H1 (cell line): ENCODE results near the gene SULT6B1. TPM values are rescaled to one million over a fixed set of nuclear protein-coding genes. Genes with fewer than 3 reads are reported as not detected.
A peak's percentile ranks its signal among the peaks of the same experiment; 100 is the strongest.

Experiments used
- BACH1 ChIP-seq: IDR thresholded peaks from 2 replicates; pipeline ENCODE4 v1.6.1; 2012; ENCODE audit warnings: low read length, improper control_type of control experiment
- CBX5 ChIP-seq: fragments of 300-800, 300-1000 bp; sonication (generic); IDR thresholded peaks from 2 replicates; pipeline ENCODE4 v1.7.1; 2016; ENCODE audit warnings: antibody characterized with exemption, low read length, low read depth
- CBX8 ChIP-seq: fragments of 300-800, 300-1000 bp; sonication (generic); IDR thresholded peaks from 2 replicates; pipeline ENCODE4 v1.7.1; 2016; ENCODE audit warnings: low read depth, low read length, borderline replicate concordance
- CHD1 ChIP-seq: IDR thresholded peaks from 2 replicates; pipeline ENCODE4 v1.6.1; 2012; ENCODE audit warnings: low read depth, low read length, improper control_type of control experiment
- CREB1 ChIP-seq: IDR thresholded peaks from 2 replicates; pipeline ENCODE4 v1.6.1; 2012; ENCODE audit warnings: inconsistent platforms
- CTBP2 ChIP-seq: IDR thresholded peaks from 2 replicates; pipeline ENCODE4 v1.7.0; 2011; ENCODE audit warnings: borderline replicate concordance, mild to moderate bottlenecking, moderate library complexity, mixed read lengths, low read length; ENCODE audit not compliant: insufficient read depth, insufficient read length
- CTCF ChIP-seq, 3 experiments: IDR thresholded peaks; 1 replicate in 2 of 3; 2 replicates in 1 of 3; pipeline versions ENCODE4 v1.5.1 to v1.6.1; 2011; ENCODE audit warnings: low read length in 3 of 3, mild to moderate bottlenecking in 3 of 3, inconsistent platforms in 2 of 3, low read depth in 1 of 3, moderate library complexity in 1 of 3; ENCODE audit not compliant: insufficient read depth in 1 of 3; ENCODE audit errors: control extremely low read depth in 1 of 3
- EGR1 ChIP-seq: IDR thresholded peaks from 2 replicates; pipeline ENCODE4 v1.6.1; 2011; ENCODE audit warnings: low read depth, low read length, borderline replicate concordance
- EP300 ChIP-seq, 2 experiments: IDR thresholded peaks; 1 replicate in 1 of 2; 2 replicates in 1 of 2; pipeline ENCODE4 v1.6.1; 2011 to 2012; ENCODE audit warnings: low read depth in 2 of 2, low read length in 2 of 2, mild to moderate bottlenecking in 2 of 2, borderline replicate concordance in 1 of 2, inconsistent platforms in 1 of 2, moderate library complexity in 1 of 2
- HDAC2 ChIP-seq, 2 experiments: fragments of 300-600 bp in 1 of 2; sonication (generic) in 1 of 2; IDR thresholded peaks; 2 replicates each; pipeline ENCODE4 v1.6.1; 2011 to 2012; ENCODE audit warnings: low read depth in 2 of 2, low read length in 2 of 2, mild to moderate bottlenecking in 2 of 2, moderate library complexity in 2 of 2, borderline replicate concordance in 1 of 2, inconsistent platforms in 1 of 2
- KDM5A ChIP-seq: fragments of 200-600 bp; IDR thresholded peaks from 2 replicates; pipeline ENCODE4 v1.7.1; 2012; ENCODE audit warnings: mild to moderate bottlenecking, low read length, inconsistent platforms, mixed read lengths
- NANOG ChIP-seq: IDR thresholded peaks from 2 replicates; pipeline ENCODE4 v1.6.1; 2011; ENCODE audit warnings: low read length, low read depth, mild to moderate bottlenecking, inconsistent platforms; ENCODE audit not compliant: insufficient read depth, poor library complexity, severe bottlenecking
- POLR2A ChIP-seq, 2 experiments: IDR thresholded peaks; 1 replicate in 1 of 2; 2 replicates in 1 of 2; pipeline ENCODE4 v1.6.1; 2011; ENCODE audit warnings: low read depth in 2 of 2, low read length in 2 of 2, mild to moderate bottlenecking in 2 of 2; ENCODE audit errors: control extremely low read depth in 1 of 2
- POLR2AphosphoS5 ChIP-seq: IDR thresholded peaks from 2 replicates; pipeline ENCODE4 v1.6.1; 2011; ENCODE audit warnings: low read depth, low read length
- POU5F1 ChIP-seq: IDR thresholded peaks from 2 replicates; pipeline ENCODE4 v1.6.1; 2011; ENCODE audit warnings: low read depth, mild to moderate bottlenecking, low read length, moderate library complexity
- RBBP5 ChIP-seq: IDR thresholded peaks from 2 replicates; pipeline ENCODE4 v1.7.1; 2012; ENCODE audit warnings: low read depth, mild to moderate bottlenecking, inconsistent platforms, low read length, moderate library complexity, borderline replicate concordance
- RNF2 ChIP-seq: fragments of 200-900, 300-1000 bp; sonication (generic); IDR thresholded peaks from 2 replicates; pipeline ENCODE4 v1.7.1; 2016; ENCODE audit warnings: borderline replicate concordance, low read depth, mild to moderate bottlenecking, antibody characterized with exemption, low read length; ENCODE audit not compliant: poor library complexity, severe bottlenecking; ENCODE audit errors: missing control alignments
- TAF1 ChIP-seq: IDR thresholded peaks from 2 replicates; pipeline ENCODE4 v1.6.1; 2011; ENCODE audit warnings: mild to moderate bottlenecking, low read depth, low read length
- TBP ChIP-seq: IDR thresholded peaks from 2 replicates; pipeline ENCODE4 v1.6.1; 2011; ENCODE audit warnings: low read depth, low read length, improper control_type of control experiment
- polyA plus RNA-seq, 7 experiments: library from polyadenylated mRNA; depleted of rRNA in 3 of 7; stranded (reverse) in 5 of 7; unstranded in 2 of 7; fragments of >200 nt in 5 of 7; fragments of 200-250 nt in 2 of 7; gene quantifications; 1 replicate in 5 of 7; 2 replicates in 1 of 7; 4 replicates in 1 of 7; pipeline versions ENCODE4 v1.2.1 to v1.2.3, GENCODE V29; 2011 to 2013; ENCODE audit warnings: missing spikeins in 2 of 7, mixed read lengths in 2 of 7
- total RNA-seq: library from RNA; stranded (reverse); fragmentation: NEBNext Ultra II Directional; extraction: Animal tissue kit (Norgen Biotek cat#: 25700); gene quantifications from 2 replicates; pipeline ENCODE4 v1.2.1, GENCODE V29; 2021

The SULT6B1 gene
- total and polyA plus RNA-seq, 2 of the 8 experiments (the other 6 are each of a cell fraction or from before 2014, with no cell fraction given) = not detected

GRCh38 chr2:37189452-37190153, 1.1 kb upstream of the SULT6B1 start (continued):
- TF ChIP-seq HDAC2 (IDR thresholded peaks at IDR 0.05; ENCODE audit: borderline replicate concordance in 1 of 2, low read depth in 2 of 2, low read length in 2 of 2) = no peak
- no peak for TF ChIP-seq EP300 (IDR thresholded peaks at IDR 0.05; ENCODE audit: borderline replicate concordance in 1 of 2, low read depth in 2 of 2, low read length in 2 of 2)
- no peak for TF ChIP-seq CHD1
- no peak for TF ChIP-seq NANOG
- no peak for TF ChIP-seq EGR1
- TF ChIP-seq CBX5 = no peak
- no peak for TF ChIP-seq POLR2AphosphoS5
- no peak for TF ChIP-seq RNF2
- TF ChIP-seq TBP = no peak
- TF ChIP-seq CTCF (IDR thresholded peaks at IDR 0.05; ENCODE audit: control extremely low read depth in 1 of 3, insufficient read depth in 1 of 3, low read depth in 1 of 3, low read length in 3 of 3) = peak in 1 of 3 experiments; percentile 13; a peak in 1 of 4 replicates
- TF ChIP-seq TAF1 = no peak
- no peak for TF ChIP-seq POLR2A (IDR thresholded peaks at IDR 0.05; ENCODE audit: control extremely low read depth in 1 of 2, low read depth in 2 of 2, low read length in 2 of 2)
- TF ChIP-seq KDM5A = no peak
- no peak for TF ChIP-seq BACH1
- no peak for TF ChIP-seq RBBP5
- no peak for TF ChIP-seq POU5F1
- TF ChIP-seq CTBP2 = no peak
- TF ChIP-seq CREB1 = no peak
- no peak for TF ChIP-seq CBX8
